GM12873 (cell line): ENCODE measurements around the gene RUSC1.

Source experiments
- TF ChIP-seq, protein P1 (sequence below): IDR thresholded peaks from 2 replicates; pipeline ENCODE4 v1.5.1; 2012; ENCODE audit warnings: low read depth, mild to moderate bottlenecking, moderate library complexity, low read length, control low read depth; ENCODE audit not compliant: insufficient read depth; ENCODE audit errors: missing control alignments

RUSC1 gene

DNA sequence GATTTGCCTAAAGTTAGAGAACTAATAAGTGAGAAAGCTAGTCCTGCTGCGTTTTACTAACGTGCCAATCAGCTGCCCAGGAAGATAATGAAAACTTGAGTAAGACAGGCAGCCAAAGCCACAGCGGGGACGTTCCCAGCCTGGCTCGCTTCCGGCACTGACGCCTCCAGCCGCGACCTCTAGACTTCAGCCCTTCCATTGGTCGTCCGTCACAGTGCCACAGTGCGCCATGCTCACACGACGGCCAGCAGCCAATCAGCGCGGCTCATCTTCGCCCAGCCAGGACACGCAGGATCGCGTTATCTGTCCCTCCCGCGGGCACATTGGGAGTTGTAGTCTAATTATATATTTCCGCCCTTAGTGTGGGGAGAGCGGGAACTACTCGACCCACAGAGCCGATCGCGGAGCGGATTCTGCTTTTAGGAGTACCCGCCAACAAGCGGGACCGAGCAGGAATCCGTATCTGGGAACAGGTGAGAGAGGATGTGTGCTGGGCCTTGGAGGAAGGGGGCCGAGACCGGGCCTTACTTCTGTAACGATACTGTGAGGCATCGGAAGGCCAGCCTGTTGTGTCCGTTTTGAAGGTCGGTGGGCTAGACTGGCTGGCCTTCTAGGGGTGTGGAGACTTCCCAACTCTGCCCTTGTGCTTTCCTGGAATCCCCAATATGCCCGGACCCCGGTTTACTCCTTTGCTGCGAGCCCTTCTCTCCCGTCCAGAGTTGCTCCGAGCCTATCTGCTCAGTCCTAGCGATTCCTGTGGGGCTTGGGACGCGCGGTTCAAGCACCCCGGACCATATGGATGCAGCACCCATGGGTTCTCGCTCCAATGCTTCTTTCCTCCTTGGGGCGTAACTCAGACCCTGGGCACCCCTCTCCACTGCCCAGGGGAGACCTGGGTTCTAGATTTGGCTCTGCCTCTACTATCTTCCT, 11.9 kb upstream of the RUSC1 start, which contains the start of gene FDPS:
FDPS (plus strand) TSS at position 374 of the 930 bp plus-strand sequence. CDS start 924 bp downstream, outside the sequence.
- TF ChIP-seq, protein P1, sequence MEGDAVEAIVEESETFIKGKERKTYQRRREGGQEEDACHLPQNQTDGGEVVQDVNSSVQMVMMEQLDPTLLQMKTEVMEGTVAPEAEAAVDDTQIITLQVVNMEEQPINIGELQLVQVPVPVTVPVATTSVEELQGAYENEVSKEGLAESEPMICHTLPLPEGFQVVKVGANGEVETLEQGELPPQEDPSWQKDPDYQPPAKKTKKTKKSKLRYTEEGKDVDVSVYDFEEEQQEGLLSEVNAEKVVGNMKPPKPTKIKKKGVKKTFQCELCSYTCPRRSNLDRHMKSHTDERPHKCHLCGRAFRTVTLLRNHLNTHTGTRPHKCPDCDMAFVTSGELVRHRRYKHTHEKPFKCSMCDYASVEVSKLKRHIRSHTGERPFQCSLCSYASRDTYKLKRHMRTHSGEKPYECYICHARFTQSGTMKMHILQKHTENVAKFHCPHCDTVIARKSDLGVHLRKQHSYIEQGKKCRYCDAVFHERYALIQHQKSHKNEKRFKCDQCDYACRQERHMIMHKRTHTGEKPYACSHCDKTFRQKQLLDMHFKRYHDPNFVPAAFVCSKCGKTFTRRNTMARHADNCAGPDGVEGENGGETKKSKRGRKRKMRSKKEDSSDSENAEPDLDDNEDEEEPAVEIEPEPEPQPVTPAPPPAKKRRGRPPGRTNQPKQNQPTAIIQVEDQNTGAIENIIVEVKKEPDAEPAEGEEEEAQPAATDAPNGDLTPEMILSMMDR, result no peak

DNA sequence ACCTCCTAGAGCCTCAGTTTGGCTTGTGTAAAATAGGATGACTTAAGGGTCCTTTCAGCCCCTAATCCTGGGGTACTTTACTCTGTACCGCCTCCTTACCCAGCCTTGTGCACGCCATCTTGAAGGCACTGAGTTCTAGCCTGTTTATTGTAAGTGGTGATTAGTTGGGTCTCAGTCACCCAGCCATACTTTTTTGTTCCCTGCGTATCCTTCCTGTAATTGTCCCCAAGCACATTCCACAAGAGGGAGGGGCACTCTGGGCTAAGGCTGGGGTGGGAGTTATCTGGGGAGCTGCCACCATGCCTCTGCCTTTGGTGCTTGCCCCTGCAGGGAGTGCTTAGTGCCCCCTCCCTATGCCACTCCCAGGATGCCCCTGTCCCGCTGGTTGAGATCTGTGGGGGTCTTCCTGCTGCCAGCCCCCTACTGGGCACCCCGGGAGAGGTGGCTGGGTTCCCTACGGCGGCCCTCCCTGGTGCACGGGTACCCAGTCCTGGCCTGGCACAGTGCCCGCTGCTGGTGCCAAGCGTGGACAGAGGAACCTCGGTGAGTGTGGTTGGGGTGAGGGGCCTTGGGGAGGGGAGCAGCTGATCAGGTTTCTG, 11.2 kb upstream of the RUSC1 start:
- TF ChIP-seq, protein P1, result no peak

DNA sequence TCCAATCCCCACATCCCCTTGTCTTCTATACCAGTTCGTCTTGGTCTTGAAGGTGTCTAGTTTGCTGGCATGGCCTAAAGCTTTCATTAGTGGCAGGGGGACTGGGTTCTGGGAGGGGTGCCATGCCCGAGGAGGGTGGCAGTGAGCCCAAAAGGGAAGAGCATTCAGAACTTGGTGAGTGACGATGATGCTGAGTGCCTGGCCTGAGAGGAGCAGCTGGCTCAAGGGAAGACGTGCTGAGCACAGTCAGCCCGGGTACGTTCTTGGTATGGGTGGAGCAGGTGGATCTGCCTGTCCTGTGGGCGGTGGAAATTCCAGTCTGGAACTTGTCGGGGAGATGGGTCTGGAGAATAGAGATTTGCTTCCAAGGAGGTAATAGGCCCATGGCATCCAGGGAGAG, 7.4 kb upstream of the RUSC1 start:
- TF ChIP-seq, protein P1, result no peak

DNA sequence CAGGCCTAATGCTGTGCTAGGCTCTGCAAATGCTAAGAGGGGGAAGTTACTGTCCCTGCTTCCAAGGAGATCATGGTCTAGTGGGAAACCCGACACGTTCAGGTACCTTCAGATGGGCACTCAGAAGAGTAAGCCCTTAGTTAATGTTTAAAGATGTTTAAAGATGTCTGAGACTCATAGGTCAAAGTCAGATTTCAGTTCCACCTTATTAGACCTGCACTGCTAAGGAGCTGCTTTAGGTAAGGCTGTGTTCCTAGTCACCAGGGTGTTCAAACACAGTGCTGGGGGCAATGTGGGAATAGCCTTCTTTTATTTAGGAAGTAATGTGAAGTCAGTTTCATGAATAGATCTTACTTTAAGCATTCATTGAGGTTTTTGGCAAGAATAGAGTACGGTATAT, 3.8 kb upstream of the RUSC1 start:
- TF ChIP-seq, protein P1, result no peak

DNA sequence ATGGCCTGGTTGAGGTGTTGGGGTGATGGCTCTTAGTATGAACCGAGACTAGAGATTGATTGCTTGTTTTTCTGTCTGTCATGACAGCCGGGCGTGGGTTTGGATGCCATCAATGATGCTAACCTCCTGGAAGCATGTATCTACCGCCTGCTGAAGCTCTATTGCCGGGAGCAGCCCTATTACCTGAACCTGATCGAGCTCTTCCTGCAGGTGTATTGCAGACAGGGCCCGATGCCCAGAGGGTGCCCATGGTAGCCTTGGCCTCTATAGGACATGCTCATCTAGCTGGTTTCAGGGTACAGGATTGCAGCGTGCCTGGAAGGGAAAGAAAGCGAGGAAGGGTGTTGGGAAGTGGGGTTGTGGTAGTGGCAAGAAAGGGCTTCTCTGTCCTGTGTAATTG, 2.6 kb upstream of the RUSC1 start:
- TF ChIP-seq, protein P1, result no peak

DNA sequence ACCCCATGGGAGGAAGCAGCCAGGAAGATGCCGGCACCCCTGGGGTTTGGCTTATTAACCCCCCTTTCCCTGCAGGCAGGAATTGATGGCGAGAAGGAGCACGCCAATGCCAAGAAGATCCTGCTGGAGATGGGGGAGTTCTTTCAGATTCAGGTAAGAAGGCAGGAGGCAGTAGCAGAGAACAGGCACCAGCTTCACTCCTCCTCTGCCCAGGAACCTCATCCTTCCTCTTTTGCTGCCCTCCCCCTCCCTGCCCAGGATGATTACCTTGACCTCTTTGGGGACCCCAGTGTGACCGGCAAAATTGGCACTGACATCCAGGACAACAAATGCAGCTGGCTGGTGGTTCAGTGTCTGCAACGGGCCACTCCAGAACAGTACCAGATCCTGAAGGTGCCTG, 1.2 kb upstream of the RUSC1 start:
- TF ChIP-seq, protein P1, result no peak

DNA sequence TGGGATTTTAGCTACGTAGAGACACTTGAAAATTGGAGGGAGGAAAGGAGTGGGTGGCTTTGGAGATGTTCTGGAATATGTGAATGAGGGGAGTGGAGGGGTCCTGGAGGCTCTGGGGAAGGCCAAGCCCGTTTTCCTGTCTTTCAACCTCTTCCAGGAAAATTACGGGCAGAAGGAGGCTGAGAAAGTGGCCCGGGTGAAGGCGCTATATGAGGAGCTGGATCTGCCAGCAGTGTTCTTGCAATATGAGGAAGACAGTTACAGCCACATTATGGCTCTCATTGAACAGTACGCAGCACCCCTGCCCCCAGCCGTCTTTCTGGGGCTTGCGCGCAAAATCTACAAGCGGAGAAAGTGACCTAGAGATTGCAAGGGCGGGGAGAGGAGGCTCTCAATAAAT, 442 bp upstream of the RUSC1 start:
- TF ChIP-seq, protein P1, result no peak
